HG03378 (cell line): Measurements from ENCODE around the gene KCNIP1.
A peak's percentile ranks its signal among the peaks of the same experiment; 100 is the strongest.

Experiments used
- ATAC-seq: cut with Tn5 transposase; IDR thresholded peaks from one replicate; pipeline ENCODE4 v1.9.1; 2021; ENCODE audit warnings: mild to moderate bottlenecking, moderate library complexity; ENCODE audit not compliant: unreplicated experiment

Gene KCNIP1

GRCh38 chr5:170503990-170504596 lies at the start of gene KCNIP1:
TSS of gene KCNIP1 (plus strand) at chr5:170504020.
- ATAC-seq = no peak

- no peak for ATAC-seq
Observed at GRCh38 chr5:170463426-170463825, 40.4 kb upstream of the KCNIP1 start.

DNA sequence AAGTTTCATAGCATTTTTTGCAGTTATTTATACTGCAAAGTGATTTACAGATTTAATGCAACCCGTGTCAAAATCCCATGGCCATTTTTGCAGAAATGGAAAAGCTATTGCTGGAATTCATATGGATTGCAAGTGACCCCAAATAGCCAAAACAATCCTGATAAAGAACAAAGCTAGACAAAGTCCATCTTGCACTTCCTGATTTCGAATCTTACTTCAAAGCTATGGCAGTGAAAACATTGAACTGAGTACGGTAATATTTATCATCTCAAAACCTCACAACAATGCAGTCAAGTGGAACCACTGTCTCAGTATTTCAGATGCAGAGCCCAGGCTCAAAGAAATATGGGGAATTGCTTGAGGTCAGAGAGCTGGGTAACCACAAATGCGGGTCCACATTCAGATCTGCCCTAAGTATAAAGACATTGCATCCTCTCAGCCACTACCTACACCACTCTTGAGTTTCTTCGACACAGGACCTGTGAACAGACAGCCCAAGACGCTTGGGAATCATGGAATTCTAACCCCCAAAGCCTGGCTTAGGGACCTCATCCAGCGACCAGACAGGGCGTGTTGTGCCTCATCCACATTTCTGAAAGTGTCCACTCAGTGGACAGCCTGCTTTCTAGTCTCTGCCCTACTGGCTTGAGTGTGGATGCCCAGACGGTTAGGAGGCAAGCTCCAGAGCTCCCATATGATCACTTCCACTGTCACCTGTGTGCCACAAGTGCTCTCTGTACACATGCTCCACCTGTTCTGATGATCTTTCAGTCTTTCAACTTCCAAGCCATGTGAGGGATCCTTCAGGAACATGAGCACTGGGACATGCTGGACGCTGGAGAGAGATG lies 39.3 kb upstream of the KCNIP1 start:
- ATAC-seq = no peak

GRCh38 chr5:170466553-170466952 lies 37.3 kb upstream of the KCNIP1 start:
- no peak for ATAC-seq

GRCh38 chr5:170466988-170467707 lies 36.7 kb upstream of the KCNIP1 start:
- peak; percentile 47 for ATAC-seq

DNA sequence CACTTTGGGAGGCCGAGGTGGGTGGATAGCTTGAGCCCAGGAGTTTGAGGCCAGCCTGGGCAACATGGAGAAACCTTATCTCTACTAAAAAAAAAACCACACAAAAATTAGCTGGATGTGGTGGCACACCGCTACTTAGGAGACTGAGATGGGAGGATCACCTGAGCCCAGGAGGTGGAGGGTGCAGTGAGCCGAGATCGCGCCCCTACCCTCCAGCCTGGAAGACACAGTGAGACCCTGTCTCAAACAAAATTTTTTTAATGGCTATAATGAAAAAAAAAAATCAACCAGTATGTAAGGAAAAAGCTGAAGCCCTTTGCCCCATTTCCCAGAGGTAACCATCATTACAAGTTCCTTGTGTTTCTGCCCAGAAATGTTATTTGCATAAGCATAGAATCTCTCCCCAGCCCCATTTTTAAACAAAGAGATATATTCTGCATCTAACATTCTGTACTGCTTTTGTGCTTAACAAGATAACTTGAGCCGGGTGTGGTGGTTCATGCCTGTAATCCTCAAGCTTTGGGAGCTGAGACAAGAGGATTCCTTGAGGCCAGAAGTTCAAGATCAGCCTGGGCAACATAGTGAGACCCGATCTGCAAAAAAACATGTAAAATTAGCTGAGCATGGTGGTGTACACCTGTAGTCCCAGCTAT lies 35.1 kb upstream of the KCNIP1 start:
- no peak for ATAC-seq

- ATAC-seq = no peak
Observed at GRCh38 chr5:170469414-170469813, 34.4 kb upstream of the KCNIP1 start.

GRCh38 chr5:170470275-170470674 lies 33.5 kb upstream of the KCNIP1 start:
- no peak for ATAC-seq

DNA sequence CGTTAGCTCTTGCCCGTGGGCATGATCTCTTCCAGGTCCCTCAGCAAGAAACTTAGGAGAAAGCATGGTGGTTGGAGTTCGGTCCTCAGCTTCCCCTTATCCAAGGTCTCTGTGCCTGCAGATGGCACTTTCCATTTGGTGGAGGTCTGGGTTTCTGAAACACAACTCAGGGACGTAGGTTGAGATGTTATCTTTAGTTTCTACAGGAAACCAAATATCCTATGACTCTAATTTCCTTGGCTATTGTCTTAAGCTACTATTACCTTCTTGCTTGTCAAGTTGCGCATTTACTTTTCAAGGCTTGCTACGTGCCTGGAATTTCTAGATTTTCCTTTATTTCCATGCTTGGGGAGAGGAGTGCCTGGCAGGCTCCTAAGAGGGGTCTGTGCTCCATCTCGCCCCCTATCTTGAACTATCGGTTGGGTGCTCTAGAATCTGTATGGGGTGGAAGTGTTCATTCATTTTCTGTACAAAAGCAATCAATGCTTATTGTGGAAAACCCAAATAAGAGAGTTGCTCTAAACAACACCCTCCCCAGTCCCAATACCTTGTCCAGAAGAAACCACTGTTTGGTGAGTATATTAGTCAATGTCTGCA lies 32.9 kb upstream of the KCNIP1 start:
- ATAC-seq = no peak

DNA sequence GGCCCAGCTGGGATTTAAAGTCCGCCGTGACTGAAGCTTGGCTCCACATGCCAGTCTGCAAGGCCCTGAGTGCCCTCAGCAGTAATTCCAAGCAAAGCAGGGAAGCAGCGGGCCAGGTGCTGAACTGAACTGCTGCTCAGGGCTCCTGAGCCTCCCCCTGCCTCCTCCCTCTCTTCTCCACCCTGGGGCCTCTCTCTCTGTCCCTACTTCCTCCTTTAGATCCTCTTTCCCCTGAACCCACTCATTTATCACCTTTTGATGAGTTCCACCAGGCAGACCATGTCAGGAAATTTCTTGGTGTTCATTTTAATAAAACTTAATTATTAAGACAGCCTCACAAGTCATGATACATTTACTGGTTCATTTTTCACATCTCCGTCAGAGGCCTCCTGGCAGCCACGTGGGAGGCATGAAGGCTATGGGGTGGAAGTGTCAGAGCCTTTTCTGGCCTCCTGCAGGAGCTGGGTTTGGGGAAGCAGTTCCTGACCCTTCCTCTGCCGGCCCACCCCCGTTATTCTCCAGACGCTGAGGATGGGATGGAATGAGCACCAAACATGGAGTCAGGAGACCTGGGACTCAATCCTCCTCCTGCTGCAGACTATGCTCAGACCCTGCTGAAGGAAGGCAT lies 32.2 kb upstream of the KCNIP1 start:
- ATAC-seq = no peak

DNA sequence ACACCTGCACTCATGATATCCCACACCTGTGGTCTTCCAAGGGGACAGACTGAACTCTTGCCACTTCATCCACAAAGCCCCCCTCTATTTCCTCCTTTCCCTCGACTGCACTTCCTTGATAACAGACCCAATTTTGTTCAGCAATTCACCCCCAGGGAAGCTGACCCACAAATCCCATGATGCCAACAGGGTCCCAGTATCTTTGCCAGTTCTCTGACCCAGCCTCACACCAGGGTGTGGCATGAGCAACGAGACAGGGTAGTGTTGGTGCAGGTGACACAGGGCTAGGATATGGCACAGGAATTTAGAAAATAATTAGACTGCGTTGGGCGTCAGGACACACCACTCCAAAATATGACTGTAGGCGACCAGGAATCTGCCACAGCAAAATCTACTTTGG lies 30.2 kb upstream of the KCNIP1 start:
- no peak for ATAC-seq

DNA sequence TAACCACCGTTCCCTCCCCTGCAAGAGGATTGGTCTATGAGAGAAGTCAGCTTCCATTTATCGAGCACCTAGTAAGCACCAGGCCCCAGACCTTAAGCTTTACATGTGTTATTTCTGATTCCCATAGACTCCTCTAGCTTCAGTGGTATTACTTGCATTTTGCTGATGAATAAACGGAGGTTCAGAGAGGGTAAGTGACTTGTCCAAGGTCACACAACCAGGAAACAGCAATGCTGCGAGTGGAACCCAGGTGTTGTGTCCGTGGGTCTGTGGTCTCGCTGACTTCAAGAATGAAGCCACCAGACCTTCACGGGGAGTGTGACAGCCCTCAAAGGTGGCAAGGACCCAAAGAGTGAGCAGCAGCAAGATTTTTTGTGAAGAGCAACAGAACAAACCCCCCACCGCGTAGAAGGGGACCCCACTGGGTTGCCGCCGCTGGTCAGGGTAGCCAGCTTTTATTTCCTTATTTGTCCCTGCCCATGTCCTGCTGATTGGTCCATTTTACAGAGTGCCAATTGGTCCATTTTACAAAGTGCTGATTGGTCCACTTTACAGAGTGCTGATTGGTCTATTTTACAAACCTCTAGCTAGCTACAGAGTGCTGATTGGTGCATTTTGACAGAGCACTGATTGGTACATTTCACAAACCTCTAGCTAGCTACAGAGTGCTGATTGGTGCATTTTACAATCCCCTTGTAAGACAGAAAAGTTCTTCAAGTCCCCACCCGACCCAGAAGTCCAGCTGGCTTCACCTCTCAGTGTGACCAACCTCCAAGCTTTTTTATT lies 29.1 kb upstream of the KCNIP1 start:
- ATAC-seq = no peak

DNA sequence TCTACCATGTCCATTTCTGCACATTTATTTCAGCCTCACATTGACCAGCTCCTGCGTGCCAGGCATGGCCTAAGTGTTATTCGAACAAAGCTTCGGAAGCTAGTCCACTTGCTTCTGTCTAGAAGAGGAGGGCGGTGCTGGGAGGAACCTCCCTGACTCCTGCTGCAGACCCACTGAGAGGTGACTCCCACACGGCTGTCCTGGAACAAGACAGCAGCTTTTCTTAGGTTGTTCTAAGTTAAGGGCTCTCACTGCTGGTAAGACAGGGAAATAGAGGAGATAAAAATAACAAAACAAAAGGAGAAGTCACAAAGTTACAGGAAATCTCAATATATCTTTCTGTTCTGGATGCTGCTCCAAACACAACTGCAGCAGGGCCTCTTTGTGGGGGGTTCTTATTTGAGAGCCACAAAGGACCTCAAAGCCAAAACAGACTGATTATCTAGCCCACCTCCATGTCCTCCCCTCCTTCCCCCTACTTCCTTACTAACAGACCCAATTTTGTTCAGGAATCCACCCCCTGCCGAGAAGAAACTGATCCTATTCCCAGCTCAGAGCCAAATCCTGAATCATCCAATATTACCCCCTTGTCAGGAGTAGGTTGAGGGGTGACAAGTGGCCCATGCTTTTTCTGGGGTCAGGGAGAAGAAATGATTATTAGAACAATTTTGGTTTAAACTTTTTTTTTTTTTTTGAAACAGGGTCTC lies 28.4 kb upstream of the KCNIP1 start:
- ATAC-seq = no peak

DNA sequence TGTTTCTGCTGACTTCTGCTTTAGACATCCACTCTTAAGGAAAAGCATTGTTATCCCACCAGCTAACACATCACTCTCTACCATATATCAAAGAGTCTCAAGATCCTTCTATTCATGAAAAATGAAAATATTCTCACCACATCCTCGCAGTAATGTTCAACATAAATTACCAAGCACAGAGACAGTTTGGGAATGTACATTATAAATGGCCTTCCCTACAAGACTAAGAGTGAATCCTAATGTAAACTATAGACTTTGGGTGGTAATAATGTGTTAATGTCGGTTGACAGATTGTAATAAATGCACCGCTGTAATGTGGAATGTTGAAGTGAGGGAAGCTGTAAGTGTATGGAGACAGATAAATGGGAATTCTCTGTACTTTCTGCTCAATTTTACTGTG lies 27.1 kb upstream of the KCNIP1 start:
- ATAC-seq = no peak

DNA sequence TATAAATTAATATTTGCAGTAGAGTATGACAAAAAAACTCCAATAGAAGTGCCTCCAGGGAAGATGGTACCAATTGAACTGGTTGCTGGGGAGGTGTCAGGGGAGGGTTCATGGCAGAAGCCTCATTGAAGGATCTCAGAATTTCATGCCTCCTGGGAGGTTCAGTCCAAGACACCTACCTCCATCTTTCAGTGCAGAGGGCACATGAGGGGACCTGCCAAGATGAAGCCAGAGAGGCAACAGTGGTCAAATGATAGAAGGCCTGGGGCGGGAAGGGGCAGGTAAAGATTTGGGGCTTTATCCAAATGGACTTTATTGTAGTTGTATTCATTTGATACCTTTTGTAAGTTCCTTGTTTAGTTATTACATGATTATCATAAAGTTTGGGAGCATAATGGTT lies 25.9 kb upstream of the KCNIP1 start:
- no peak for ATAC-seq

GRCh38 chr5:170478306-170478705 lies 25.5 kb upstream of the KCNIP1 start:
- ATAC-seq = no peak

GRCh38 chr5:170479484-170479883 lies 24.3 kb upstream of the KCNIP1 start:
- no peak for ATAC-seq

- no peak for ATAC-seq
Observed at GRCh38 chr5:170480260-170480659, 23.6 kb upstream of the KCNIP1 start.

DNA sequence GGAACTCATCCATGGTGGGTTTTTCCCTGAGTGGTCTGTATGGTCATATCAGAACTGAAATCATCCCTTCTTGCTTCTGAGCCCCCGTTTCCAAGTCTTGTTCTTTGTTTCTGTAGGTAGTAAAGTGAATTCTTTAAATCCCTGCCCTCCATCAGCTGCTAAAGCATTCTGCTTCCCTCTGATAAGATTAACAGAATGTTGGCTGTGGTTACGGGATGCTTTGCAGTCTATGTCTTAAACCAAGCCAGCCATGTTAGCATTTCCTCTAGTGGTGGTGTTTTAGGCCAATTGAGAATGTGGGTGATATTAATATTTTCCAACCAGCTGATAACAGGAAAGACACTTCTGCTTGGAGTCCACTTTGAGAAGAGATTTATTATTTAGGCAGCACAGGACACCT lies 22.0 kb upstream of the KCNIP1 start:
- ATAC-seq = no peak
